AG10803 (cell line): ENCODE measurements around the gene TP63.

ENCODE experiments used
- DNase-seq: peaks from one replicate; pipeline ENCODE4 v3.0.0; 2010; ENCODE audit warnings: low read depth
- H3K4me3 ChIP-seq: 2 replicates; pipeline ENCODE4 v1.5.1; 2011; ENCODE audit warnings: mild to moderate bottlenecking, low read length, control low read depth
- CTCF ChIP-seq: conservative IDR thresholded peaks from 2 replicates; pipeline ENCODE4 v1.5.1; 2011; ENCODE audit warnings: mild to moderate bottlenecking, low read length, control low read depth, inconsistent platforms

Gene TP63

DNA sequence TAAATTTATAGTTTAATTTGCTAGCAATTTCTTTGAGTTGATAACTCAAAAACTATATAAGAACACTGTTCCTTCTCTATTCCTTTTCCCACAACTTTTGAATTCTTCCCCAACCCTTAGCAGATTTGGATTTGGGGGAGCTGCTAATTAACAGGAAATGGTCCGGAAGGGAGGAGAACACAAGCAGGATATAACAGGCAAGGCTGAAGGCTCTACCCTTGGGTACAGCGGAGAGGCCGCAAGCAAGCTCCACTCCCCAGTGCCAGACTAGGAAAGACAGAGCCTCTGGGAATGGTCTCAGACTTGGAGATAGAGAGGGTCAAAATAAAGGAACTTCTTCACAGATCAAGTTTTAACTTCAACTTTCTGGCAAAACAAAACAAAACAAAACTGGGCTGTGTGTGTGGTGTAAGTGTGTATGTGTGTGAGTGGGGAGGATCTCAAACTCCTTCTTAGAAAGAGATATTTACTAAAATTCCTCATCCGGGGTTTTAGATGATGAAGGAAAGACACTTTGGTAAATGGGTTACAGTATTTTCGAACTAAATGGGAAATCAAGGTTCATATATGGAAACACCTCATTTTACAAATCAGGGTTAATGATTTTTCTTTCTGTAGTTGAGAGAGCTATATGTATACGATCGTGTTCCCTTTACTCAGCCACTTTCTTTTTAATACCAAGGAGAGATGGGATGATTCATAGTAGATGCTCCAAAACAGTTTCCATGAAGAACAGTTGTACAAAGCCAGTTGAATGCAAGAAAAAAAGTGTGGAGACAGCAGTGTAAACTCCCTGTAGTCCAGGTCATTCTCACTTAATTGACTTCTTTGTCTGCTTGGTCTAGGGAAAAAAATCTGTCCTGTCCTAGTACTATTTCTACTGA is 161.1 kb downstream of the TP63 start:
- no peak for TF ChIP-seq CTCF
- no peak for DNase-seq
- no peak overlapping the region for H3K4me3 ChIP-seq

- no peak for TF ChIP-seq CTCF
- no peak for DNase-seq
- no peak overlapping the region for H3K4me3 ChIP-seq
These were observed 163.3 kb downstream of the TP63 start for GRCh38 chr3:189794518-189794917.

DNA sequence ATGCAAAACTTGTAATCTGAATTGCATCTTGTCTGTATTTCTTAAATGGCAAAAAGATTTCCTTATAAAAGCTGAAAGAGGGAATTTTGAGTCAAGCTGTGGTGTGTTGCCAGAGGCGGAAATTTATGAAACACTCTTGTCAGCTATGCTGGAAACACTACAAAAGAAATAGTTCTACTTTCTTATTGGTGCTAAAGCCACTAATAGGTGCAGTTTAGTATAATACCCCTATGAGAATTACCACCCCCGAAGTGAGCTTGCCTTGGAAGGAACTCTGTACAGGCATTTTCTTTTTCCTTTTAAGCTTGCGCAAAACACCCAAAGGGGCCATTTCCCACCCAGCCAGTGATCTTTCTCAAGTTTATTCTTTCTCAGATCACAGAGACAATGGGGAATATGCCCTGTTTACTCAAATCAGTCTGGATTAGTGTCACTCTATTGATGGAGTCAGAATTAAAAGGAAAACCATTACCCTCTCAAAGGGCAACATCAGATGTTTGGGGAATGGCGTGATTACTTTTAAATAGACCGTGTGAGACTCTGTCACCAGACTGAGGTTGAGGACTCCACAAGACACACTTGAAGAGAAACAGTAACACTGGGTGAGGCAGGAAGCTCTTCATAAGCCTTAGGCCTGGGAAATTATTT is 166.0 kb downstream of the TP63 start:
- no peak overlapping the region for H3K4me3 ChIP-seq
- no peak for DNase-seq
- no peak for TF ChIP-seq CTCF

- DNase-seq = no peak
- TF ChIP-seq CTCF = no peak
- no peak overlapping the region for H3K4me3 ChIP-seq
These were observed 168.2 kb downstream of the TP63 start for GRCh38 chr3:189799366-189799765.

DNA sequence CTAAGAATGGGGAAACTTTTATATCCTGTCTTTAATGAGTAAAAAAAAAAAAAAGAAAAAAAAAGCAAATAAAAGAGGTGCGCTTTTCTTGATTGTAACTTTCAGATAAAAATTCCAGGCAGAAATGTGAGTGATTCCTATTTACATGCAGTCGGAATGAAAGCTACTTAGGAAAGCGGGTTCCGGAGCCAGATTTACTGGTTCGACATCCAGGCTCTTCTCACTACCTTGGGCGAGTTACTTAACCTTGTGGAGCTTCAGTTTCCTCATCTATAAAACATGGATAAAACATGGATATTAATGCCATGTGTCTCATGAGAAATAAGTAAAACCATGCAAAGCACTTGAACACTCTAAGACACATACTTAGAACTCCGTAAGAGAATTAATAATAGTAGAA is 169.2 kb downstream of the TP63 start:
- TF ChIP-seq CTCF = no peak
- H3K4me3 ChIP-seq = no peak overlapping the region
- DNase-seq = no peak

DNA sequence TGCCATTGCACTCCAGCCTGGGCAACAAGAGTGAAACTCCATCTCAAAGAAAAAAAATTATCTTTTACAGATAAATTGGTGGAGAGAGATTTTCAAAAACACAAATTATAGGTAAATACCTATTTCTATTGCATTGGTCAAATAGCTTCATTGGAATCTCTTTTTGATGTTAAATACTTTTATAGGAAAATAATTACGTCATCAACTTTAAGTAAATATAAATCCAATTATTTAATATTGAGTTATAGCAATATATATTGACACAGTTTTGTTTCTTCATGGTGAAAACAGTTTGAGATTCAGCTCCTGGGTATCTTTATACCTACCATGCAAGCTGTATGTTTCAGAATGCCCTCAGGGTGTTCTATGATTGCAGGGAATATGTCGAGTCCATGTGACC is 172.1 kb downstream of the TP63 start:
- no peak for DNase-seq
- no peak for TF ChIP-seq CTCF
- no peak overlapping the region for H3K4me3 ChIP-seq

- H3K4me3 ChIP-seq = no peak overlapping the region
- TF ChIP-seq CTCF = no peak
- no peak for DNase-seq
These were observed 174.3 kb downstream of the TP63 start for GRCh38 chr3:189805375-189806067.
